HepG2 (cell line): ENCODE data around the gene MAP3K9.

Experiments used
- ATF3 ChIP-seq: sonication (generic); formaldehyde crosslinking; IDR thresholded peaks from 2 replicates; pipeline ENCODE4 v1.4.0; 2020; ENCODE audit warnings: missing genetic modification reagents
- CTCF ChIP-seq: sonication (generic); formaldehyde crosslinking; IDR thresholded peaks from 2 replicates; pipeline ENCODE4 v1.5.0; 2020; ENCODE audit warnings: mild to moderate bottlenecking, missing genetic modification reagents, moderate library complexity
- EZH2 ChIP-seq: conservative IDR thresholded peaks from 2 replicates; pipeline ENCODE4 v1.6.1; 2012; ENCODE audit warnings: mild to moderate bottlenecking, low read depth, low read length, moderate library complexity
- MAFF ChIP-seq: IDR thresholded peaks from 2 replicates; pipeline ENCODE4 v1.6.1; 2011; ENCODE audit warnings: low read depth, low read length, improper control_type of control experiment
- MAX ChIP-seq: IDR thresholded peaks from 2 replicates; pipeline ENCODE4 v1.6.1; 2012; ENCODE audit warnings: inconsistent platforms
- POLR2A ChIP-seq, 2 experiments: IDR thresholded peaks; 2 replicates each; pipeline ENCODE4 v1.6.1; 2011; ENCODE audit warnings: low read depth in 2 of 2, low read length in 2 of 2, mild to moderate bottlenecking in 1 of 2, moderate library complexity in 1 of 2; ENCODE audit not compliant: insufficient read depth in 1 of 2
- SIX1 ChIP-seq: sonication (generic); formaldehyde crosslinking; IDR thresholded peaks from 2 replicates; pipeline ENCODE4 v1.4.0; 2020; ENCODE audit warnings: missing genetic modification reagents, borderline replicate concordance
- YY1 ChIP-seq: IDR thresholded peaks from 2 replicates; pipeline ENCODE4 v1.6.1; 2011; ENCODE audit warnings: low read length, low read depth, moderate library complexity, mild to moderate bottlenecking; ENCODE audit not compliant: insufficient read depth, insufficient replicate concordance
- ZNF17 ChIP-seq: sonication (generic); formaldehyde crosslinking; IDR thresholded peaks from 2 replicates; pipeline ENCODE4 v1.5.0; 2020; ENCODE audit warnings: mild to moderate bottlenecking, missing genetic modification reagents
- ZNF234 ChIP-seq: sonication (generic); formaldehyde crosslinking; conservative IDR thresholded peaks from 2 replicates; pipeline ENCODE4 v1.5.1; 2020; ENCODE audit warnings: mild to moderate bottlenecking, missing genetic modification reagents
- TF ChIP-seq, protein P1 (sequence below): sonication (generic); formaldehyde crosslinking; IDR thresholded peaks from 2 replicates; pipeline ENCODE4 v1.4.0; 2020; ENCODE audit warnings: missing genetic modification reagents
- TF ChIP-seq, protein P2 (sequence below): sonication (generic); formaldehyde crosslinking; IDR thresholded peaks from 2 replicates; pipeline ENCODE4 v1.4.0; 2020; ENCODE audit warnings: missing genetic modification reagents; ENCODE audit errors: not compliant biosample characterization

DNA sequence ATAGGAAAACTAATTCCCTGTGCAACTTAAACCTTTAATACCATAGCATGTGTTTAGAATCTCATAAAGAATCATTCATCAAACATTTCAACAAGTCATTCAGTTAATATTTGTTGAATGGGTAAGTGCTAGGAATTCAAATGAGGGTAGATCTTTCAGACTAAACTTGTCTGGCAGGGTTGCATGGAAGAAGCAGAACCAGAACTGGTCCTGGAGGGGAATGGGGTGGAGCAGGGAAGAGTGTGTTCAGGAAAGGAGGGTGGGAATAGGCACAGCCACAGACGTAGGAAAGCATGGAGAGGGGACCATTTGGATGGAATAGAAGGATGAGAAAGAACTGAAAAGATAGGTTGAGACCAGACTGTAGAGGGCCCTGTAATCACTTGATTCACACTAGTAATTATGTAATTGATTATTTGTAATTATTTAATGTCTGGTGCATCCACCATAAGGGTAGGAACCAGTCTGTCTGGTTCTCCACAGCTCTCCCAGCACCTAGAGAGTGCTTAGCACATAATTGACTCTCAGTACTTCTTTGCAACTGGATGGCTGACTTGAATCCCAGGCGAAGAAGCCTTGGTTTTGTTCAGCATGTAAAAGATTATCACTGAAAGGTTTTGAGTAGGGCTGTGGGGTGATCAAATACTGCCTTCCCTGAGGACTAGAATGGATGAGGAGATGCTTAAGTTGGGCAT is 3.0 kb upstream of the MAP3K9 start:
- TF ChIP-seq EZH2 (no peak), POLR2A (IDR thresholded peaks at IDR 0.05; ENCODE audit: insufficient read depth in 1 of 2, low read depth in 2 of 2, low read length in 2 of 2) (no peak), YY1 (no peak), ZNF17 (no peak), MAX (no peak), ZNF234 (CRISPR knock-in tag) (no peak), CTCF (CRISPR knock-in tag) (no peak), MAFF (no peak), SIX1 (CRISPR knock-in tag) (no peak), ATF3 (CRISPR knock-in tag) (no peak)
- TF ChIP-seq, protein P1, sequence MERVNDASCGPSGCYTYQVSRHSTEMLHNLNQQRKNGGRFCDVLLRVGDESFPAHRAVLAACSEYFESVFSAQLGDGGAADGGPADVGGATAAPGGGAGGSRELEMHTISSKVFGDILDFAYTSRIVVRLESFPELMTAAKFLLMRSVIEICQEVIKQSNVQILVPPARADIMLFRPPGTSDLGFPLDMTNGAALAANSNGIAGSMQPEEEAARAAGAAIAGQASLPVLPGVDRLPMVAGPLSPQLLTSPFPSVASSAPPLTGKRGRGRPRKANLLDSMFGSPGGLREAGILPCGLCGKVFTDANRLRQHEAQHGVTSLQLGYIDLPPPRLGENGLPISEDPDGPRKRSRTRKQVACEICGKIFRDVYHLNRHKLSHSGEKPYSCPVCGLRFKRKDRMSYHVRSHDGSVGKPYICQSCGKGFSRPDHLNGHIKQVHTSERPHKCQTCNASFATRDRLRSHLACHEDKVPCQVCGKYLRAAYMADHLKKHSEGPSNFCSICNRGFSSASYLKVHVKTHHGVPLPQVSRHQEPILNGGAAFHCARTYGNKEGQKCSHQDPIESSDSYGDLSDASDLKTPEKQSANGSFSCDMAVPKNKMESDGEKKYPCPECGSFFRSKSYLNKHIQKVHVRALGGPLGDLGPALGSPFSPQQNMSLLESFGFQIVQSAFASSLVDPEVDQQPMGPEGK (CRISPR knock-in tag) = no peak
- TF ChIP-seq, protein P2, sequence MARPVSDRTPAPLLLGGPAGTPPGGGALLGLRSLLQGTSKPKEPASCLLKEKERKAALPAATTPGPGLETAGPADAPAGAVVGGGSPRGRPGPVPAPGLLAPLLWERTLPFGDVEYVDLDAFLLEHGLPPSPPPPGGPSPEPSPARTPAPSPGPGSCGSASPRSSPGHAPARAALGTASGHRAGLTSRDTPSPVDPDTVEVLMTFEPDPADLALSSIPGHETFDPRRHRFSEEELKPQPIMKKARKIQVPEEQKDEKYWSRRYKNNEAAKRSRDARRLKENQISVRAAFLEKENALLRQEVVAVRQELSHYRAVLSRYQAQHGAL (CRISPR knock-in tag) = no peak
